Activated T-cell treated with anti-CD3 and anti-CD28 coated beads for 48 hours (primary cell): ENCODE measurements around the gene FKBP15.
A peak's percentile ranks its signal among the peaks of the same experiment; 100 is the strongest.
"Not testable (repeated sequence)": the region's sequence is repeated elsewhere in the genome, so short reads cannot be mapped to it uniquely, and the experiment has no call there.

Experiments
- DNase-seq: peaks from one replicate; pipeline ENCODE4 v3.0.0-alpha.2; 2020; ENCODE audit warnings: low read depth

The FKBP15 gene, protein sequence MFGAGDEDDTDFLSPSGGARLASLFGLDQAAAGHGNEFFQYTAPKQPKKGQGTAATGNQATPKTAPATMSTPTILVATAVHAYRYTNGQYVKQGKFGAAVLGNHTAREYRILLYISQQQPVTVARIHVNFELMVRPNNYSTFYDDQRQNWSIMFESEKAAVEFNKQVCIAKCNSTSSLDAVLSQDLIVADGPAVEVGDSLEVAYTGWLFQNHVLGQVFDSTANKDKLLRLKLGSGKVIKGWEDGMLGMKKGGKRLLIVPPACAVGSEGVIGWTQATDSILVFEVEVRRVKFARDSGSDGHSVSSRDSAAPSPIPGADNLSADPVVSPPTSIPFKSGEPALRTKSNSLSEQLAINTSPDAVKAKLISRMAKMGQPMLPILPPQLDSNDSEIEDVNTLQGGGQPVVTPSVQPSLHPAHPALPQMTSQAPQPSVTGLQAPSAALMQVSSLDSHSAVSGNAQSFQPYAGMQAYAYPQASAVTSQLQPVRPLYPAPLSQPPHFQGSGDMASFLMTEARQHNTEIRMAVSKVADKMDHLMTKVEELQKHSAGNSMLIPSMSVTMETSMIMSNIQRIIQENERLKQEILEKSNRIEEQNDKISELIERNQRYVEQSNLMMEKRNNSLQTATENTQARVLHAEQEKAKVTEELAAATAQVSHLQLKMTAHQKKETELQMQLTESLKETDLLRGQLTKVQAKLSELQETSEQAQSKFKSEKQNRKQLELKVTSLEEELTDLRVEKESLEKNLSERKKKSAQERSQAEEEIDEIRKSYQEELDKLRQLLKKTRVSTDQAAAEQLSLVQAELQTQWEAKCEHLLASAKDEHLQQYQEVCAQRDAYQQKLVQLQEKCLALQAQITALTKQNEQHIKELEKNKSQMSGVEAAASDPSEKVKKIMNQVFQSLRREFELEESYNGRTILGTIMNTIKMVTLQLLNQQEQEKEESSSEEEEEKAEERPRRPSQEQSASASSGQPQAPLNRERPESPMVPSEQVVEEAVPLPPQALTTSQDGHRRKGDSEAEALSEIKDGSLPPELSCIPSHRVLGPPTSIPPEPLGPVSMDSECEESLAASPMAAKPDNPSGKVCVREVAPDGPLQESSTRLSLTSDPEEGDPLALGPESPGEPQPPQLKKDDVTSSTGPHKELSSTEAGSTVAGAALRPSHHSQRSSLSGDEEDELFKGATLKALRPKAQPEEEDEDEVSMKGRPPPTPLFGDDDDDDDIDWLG

GRCh38 chr9:113221003-113221799 is at the start of gene FKBP15, which contains the start of gene SLC31A1:
Gene FKBP15, minus strand, starts transcription at chr9:113221277. Its CDS starts 34 bp downstream, at chr9:113221243.
Gene SLC31A1, plus strand, starts transcription at chr9:113221544. Its CDS starts 34,605 bp downstream, at chr9:113256149.
- peak; percentile 96 for DNase-seq

- no peak for DNase-seq
These were observed 48.8 kb upstream of the FKBP15 start for GRCh38 chr9:113269871-113270270.

GRCh38 chr9:113269355-113269754 is 48.3 kb upstream of the FKBP15 start:
- no peak for DNase-seq

DNA sequence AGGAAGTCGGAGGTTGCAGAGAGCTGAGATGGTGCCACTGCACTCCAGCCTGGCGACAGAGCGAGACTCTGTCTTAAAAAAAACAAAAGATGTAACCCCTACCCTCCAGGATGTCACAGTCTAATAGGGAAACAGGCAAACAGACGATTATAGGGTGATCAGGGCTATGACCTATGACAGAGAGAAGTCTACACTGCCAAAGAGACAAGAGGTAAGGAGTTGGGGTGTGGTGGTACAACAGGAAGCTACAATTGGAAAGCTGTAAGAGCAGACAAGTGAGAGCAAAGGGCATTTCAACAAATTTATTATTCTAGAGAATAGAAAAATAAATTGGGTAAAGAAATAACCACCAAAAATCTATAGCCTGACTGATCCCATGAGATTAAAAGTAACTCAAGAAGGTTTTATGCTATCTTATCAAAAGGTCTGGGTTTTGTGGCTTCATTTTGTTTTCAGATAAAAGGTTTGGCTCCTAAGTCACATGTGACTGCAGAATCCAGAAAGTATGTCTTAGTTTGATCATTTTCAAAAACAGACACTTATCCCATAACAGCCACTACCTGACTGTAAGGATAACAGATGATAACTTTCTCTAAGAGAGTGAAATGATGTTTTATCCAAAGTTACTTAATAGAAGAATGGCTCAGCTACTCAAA is 47.0 kb upstream of the FKBP15 start:
- DNase-seq, result no peak

DNA sequence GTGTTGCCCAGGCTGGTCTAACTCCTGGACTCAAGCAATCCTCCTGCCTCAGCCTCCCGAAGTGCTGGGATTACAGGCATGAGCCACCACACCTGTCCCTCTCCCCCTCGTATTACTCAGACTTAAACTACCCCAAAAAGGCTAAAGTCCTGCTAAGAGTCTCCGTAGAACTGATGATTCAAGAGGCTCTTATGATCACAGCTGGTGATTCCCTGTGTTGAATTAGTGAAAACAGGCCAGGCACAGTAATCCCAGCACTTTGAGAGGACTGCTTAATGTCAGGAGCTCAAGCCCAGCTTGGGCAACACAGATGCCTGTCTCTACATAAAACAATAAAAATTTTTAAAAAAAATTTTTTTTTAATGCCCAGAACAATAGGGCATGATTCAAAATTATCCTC is 45.1 kb upstream of the FKBP15 start:
- DNase-seq, result no peak

GRCh38 chr9:113261917-113262671 is 41.0 kb upstream of the FKBP15 start:
- no peak for DNase-seq

GRCh38 chr9:113258282-113258681 is 37.2 kb upstream of the FKBP15 start:
- no peak for DNase-seq

GRCh38 chr9:113257863-113258262 is 36.8 kb upstream of the FKBP15 start:
- no peak for DNase-seq

DNA sequence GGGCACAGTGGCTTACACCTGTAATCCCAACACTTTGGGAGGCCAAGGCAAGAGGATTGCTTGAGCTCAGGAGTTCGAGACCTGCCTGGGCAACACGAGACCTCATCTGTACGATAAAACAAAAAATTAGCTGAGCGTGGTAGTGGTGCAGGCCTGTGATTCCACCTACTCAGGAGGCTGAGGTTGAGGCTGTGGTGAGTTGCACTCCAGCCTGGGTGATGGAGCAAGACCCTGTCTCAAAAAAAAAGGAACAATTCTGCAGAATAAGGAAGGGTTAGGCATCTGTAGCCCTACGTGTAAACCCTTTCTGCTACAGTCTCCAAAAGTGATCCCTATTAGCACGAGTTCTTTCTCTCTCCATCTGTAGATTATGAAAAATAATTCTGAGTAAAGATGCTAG is 34.4 kb upstream of the FKBP15 start:
- no peak for DNase-seq

GRCh38 chr9:113254991-113255390 is 33.9 kb upstream of the FKBP15 start:
- no peak for DNase-seq

GRCh38 chr9:113250807-113251206 is 29.7 kb upstream of the FKBP15 start:
- no peak for DNase-seq

GRCh38 chr9:113249661-113250060 is 28.6 kb upstream of the FKBP15 start:
- not testable (repeated sequence) for DNase-seq

GRCh38 chr9:113247640-113248039 is 26.6 kb upstream of the FKBP15 start:
- DNase-seq, result no peak

DNA sequence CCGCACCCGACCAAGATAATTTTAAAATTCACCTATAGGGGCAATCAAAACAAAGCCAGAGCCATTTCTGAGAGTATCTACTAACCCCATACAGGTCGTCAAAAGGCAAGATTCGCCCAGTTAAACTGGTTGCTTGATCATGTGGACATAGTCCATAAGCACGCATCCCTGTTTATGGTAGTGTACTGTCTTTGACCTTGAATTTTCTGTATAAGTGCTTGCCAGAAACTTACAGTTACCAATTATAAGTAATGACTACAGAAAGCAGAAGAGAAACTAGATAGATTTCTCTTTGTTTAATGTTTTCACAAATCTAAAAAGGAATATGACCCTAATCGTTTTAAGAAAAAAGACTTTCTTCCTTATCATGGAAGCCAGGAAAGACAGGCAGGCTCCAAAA is 25.9 kb upstream of the FKBP15 start:
- DNase-seq, result no peak

GRCh38 chr9:113245894-113246293 is 24.8 kb upstream of the FKBP15 start:
- DNase-seq, result no peak

GRCh38 chr9:113244556-113244955 is 23.5 kb upstream of the FKBP15 start:
- DNase-seq, result no peak

DNA sequence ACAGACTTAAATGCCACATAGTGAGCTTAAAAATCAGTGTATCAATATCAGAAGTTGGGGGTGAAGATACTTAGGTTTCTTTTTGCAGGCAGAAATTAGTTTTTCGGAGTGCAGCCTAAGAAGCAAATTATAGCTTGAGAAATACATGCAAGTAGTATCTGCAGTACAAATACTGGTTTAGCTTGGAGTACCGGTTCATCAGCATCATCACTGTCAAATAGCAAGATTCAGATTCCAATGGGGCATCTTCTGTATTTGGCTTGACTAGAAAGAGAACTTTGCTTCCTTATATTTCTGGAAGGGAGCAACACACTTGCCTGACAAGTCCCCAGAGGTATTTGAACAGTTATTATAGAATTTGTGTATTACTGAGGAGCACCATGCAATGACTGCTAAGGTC is 20.1 kb upstream of the FKBP15 start:
- no peak for DNase-seq

GRCh38 chr9:113238859-113239232 is 17.8 kb upstream of the FKBP15 start:
- DNase-seq, result no peak

GRCh38 chr9:113238202-113238858 is 17.3 kb upstream of the FKBP15 start:
- DNase-seq, result no peak

DNA sequence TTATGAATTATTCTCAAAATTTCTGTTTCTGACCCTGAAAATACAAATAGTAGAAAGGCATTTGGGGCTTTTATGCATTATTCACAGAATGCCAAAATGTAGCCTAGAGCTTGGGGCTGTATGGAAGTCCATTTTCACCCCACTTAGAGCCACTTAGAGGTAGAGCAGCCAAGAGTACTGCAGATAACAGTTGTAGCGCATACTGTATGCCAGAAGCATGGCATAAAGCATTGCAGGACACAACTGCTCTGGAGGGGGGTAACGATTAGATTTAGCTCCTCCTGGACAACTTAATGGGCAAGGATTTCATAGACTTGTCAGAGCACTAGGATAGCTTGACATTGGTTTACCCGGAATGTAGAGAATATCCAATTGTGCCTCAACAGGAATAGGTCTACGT is 15.9 kb upstream of the FKBP15 start:
- no peak for DNase-seq
